ENCODE results near the gene IFT80.

The IFT80 gene

DNA sequence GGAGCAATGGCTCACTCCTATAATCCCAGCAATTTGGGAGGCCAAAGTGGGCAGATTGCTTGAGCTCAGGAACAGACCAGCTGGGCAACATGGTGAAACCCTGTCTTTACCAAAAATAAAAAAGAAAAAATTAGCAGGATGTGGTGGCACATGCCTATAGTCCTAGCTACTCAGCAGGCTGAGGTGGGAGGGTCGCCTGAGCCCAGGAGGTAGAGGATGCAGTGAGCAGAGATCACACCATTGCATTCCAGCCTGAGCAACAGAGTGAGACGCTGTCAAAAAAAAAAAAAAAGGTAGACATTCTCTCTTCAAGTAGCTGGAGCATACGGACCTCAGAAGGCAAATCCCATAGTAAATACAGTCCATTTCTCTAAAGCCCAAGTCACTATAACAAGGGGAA is 180.9 kb downstream of the IFT80 start:
- Histone ChIP-seq H3K4me2 (ENCODE audit: low read length) (no peak overlapping the region), H3K4me3 (ENCODE audit: low read length) (no peak overlapping the region), H3K27me3 (ENCODE audit: control insufficient read depth, insufficient read depth, low read length) (peaks cover 41% of the 10 kb centered on the region), H3K36me3 (ENCODE audit: insufficient read depth, low read length) (no peaks in the 10 kb centered on the region), H3K9ac (ENCODE audit: low read depth, low read length) (no peak overlapping the region), H3K9me3 (replicated peaks; ENCODE audit: low read length) (no peaks in the 10 kb centered on the region), H3K4me1 (ENCODE audit: control insufficient read depth, insufficient read depth, low read length) (no peaks in the 10 kb centered on the region)

DNA sequence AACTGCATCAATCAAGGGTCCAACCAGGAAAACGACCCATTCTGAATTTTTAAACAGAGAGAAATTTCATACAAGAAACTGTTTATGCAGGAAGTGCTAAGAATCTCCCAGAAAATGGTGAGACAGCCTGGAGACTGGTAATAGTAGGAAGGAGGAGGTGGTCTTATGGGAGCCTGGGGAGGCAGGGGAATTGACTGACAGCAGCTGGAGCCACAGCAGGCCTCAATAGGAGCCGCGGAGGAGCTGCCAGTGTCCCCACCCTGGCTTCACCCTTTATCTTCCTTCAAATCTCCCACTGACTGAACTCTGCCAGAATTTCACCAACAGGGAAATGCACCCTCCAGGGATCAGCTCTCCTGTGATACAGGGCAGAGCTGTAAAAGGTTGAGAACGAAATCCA is 181.3 kb downstream of the IFT80 start:
- H3K27me3 ChIP-seq (ENCODE audit: control insufficient read depth, insufficient read depth, low read length) = peaks cover 38% of the 10 kb centered on the region
- no peak overlapping the region for H3K4me3 ChIP-seq (ENCODE audit: low read length)
- no peak overlapping the region for H3K9ac ChIP-seq (ENCODE audit: low read depth, low read length)
- no peak overlapping the region for H3K4me2 ChIP-seq (ENCODE audit: low read length)
- H3K4me1 ChIP-seq (ENCODE audit: control insufficient read depth, insufficient read depth, low read length) = no peaks in the 10 kb centered on the region
- H3K36me3 ChIP-seq (ENCODE audit: insufficient read depth, low read length) = no peaks in the 10 kb centered on the region
- no peaks in the 10 kb centered on the region for H3K9me3 ChIP-seq (replicated peaks; ENCODE audit: low read length)

DNA sequence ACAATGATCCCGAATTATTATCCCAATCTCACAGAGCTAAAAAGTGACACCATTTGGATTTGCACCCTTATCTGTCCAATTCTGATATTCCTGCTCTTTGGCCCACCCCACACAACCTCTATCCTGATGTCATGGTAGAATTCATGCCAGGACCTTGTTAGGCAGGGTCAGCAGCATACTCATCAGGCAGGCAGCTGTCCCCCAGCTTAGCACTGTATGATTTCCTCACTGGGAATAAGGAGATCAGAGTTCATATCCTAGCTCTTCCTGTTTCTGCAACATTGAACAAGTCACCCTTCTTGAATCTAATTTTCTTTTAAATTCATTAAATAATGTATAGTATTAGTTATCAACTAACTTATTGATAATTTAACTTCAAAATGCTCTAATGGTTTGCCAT is 185.8 kb downstream of the IFT80 start:
- no peak overlapping the region for H3K9ac ChIP-seq (ENCODE audit: low read depth, low read length)

DNA sequence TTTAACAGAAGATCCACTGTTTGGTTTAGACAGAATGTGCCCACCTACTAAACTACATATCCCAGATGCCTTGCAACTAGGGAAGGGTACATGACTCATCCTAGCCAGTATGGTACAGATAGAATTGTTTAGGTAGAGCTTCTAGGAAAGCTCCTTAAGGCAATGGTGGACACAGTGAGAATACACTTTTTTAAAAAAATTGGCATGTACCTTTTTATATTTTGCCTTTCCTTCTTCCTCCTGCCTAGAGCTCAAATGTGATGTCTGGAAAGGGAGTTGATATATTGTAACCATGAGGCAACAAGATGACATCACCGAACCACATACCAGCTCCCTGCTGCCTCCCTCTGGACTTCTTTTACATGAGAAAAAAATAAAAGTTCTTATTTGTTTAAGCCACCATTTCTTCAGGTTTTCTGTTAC is 188.2 kb downstream of the IFT80 start:
- Histone ChIP-seq H3K36me3 (ENCODE audit: insufficient read depth, low read length) (no peaks in the 10 kb centered on the region), H3K9me3 (replicated peaks; ENCODE audit: low read length) (no peaks in the 10 kb centered on the region), H3K9ac (ENCODE audit: low read depth, low read length) (no peak overlapping the region), H3K4me2 (ENCODE audit: low read length) (peak overlapping the region; percentile 37), H3K27me3 (ENCODE audit: control insufficient read depth, insufficient read depth, low read length) (peaks cover 4% of the 10 kb centered on the region), H3K4me1 (ENCODE audit: control insufficient read depth, insufficient read depth, low read length) (no peaks in the 10 kb centered on the region), H3K4me3 (ENCODE audit: low read length) (no peak overlapping the region)

More for the DNA sequence above, 185.8 kb downstream of the IFT80 start:
- Histone ChIP-seq H3K4me3 (ENCODE audit: low read length) (no peak overlapping the region), H3K36me3 (ENCODE audit: insufficient read depth, low read length) (no peaks in the 10 kb centered on the region), H3K27me3 (ENCODE audit: control insufficient read depth, insufficient read depth, low read length) (peaks cover 11% of the 10 kb centered on the region), H3K9me3 (replicated peaks; ENCODE audit: low read length) (no peaks in the 10 kb centered on the region), H3K4me2 (ENCODE audit: low read length) (no peak overlapping the region), H3K4me1 (ENCODE audit: control insufficient read depth, insufficient read depth, low read length) (no peaks in the 10 kb centered on the region)

DNA sequence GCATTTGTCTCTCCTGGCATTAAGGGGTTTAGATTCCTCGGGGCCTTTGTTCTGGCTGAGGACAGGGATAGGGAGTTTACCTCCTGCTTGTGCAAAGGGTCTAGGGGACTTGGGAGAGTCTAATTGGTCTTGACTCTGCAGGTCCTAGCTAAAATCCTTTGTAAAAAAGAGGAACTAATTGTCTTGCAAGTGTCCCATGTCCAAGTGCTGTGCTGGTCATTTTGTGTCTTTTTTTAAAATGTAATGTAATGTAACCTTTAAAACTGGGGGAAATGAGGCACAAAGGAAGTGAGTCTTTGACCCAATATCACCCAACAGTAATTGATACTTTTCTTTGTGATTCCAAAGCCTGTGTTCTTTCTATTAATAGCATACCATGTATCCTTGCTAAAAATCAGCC is 188.7 kb downstream of the IFT80 start:
- Histone ChIP-seq H3K9ac (ENCODE audit: low read depth, low read length) (no peak overlapping the region), H3K4me1 (ENCODE audit: control insufficient read depth, insufficient read depth, low read length) (no peaks in the 10 kb centered on the region), H3K36me3 (ENCODE audit: insufficient read depth, low read length) (no peaks in the 10 kb centered on the region), H3K27me3 (ENCODE audit: control insufficient read depth, insufficient read depth, low read length) (peaks cover 7% of the 10 kb centered on the region), H3K4me2 (ENCODE audit: low read length) (no peak overlapping the region), H3K9me3 (replicated peaks; ENCODE audit: low read length) (no peaks in the 10 kb centered on the region), H3K4me3 (ENCODE audit: low read length) (no peak overlapping the region)

Small RNAs within 50 kb of the gene (small RNA-seq; reads per million reads assigned to genes)
- gene MIR15B (2,991 reads per million, percentile 100 among the genes with 10 or more reads in this experiment), gene MIR16-2 (36.3 reads per million, percentile 95 among the genes with 10 or more reads in this experiment)

All from skeletal muscle satellite cell (primary cell).